Loucy (cell line): ENCODE results near the gene MIGA2.

ENCODE experiments used
- H2AFZ ChIP-seq: fragments of 200-600 bp; sonication (generic); 2 replicates; pipeline ENCODE4 v1.6.0; 2016; ENCODE audit warnings: antibody characterized with exemption, mild to moderate bottlenecking, low read length, moderate library complexity
- H3F3A ChIP-seq: fragments of 200-600 bp; 2 replicates; pipeline ENCODE4 v1.6.0; 2016; ENCODE audit warnings: antibody characterized with exemption, low read depth, mild to moderate bottlenecking
- H3K27me3 ChIP-seq: fragments of 200-600 bp; sonication (generic); 2 replicates; pipeline ENCODE4 v1.6.1; 2014; ENCODE audit warnings: low read length, mild to moderate bottlenecking; ENCODE audit not compliant: insufficient read depth, poor library complexity, severe bottlenecking
- H3K36me3 ChIP-seq: fragments of 200-600 bp; sonication (generic); 2 replicates; pipeline ENCODE4 v1.6.1; 2016; ENCODE audit warnings: low read length; ENCODE audit not compliant: insufficient read depth
- H3K4me1 ChIP-seq: fragments of 200-600 bp; sonication (generic); 2 replicates; pipeline ENCODE4 v1.5.1; 2014; ENCODE audit warnings: low read length, mild to moderate bottlenecking; ENCODE audit not compliant: insufficient read depth, poor library complexity, severe bottlenecking
- H3K4me2 ChIP-seq: fragments of 200-600 bp; sonication (generic); 2 replicates; pipeline ENCODE4 v1.6.0; 2014; ENCODE audit warnings: antibody characterized with exemption, low read length, low read depth, mild to moderate bottlenecking; ENCODE audit not compliant: poor library complexity, severe bottlenecking
- H3K4me3 ChIP-seq: fragments of 200-600 bp; sonication (generic); 2 replicates; pipeline ENCODE4 v1.5.1; 2014; ENCODE audit warnings: low read length, mild to moderate bottlenecking, mixed read lengths; ENCODE audit not compliant: poor library complexity, severe bottlenecking
- H3K79me2 ChIP-seq: fragments of 200-600 bp; sonication (generic); 2 replicates; pipeline ENCODE4 v1.6.1; 2014; ENCODE audit warnings: low read length; ENCODE audit not compliant: insufficient read depth
- H3K9ac ChIP-seq: fragments of 200-600 bp; sonication (generic); 2 replicates; pipeline ENCODE4 v1.6.0; 2014; ENCODE audit warnings: mild to moderate bottlenecking, low read depth, low read length, moderate library complexity; ENCODE audit not compliant: poor library complexity, severe bottlenecking
- H3K9me2 ChIP-seq: fragments of 200-600 bp; sonication (generic); replicated peaks from 2 replicates; pipeline ENCODE4 v1.6.1; 2016; ENCODE audit warnings: low read depth, low read length, mixed read lengths
- H3K9me3 ChIP-seq: fragments of 200-600 bp; sonication (generic); 2 replicates; pipeline ENCODE4 v1.6.1; 2014; ENCODE audit warnings: mild to moderate bottlenecking, antibody characterized with exemption, low read length, low read depth; ENCODE audit not compliant: insufficient read depth
- H4K20me1 ChIP-seq: fragments of 200-600 bp; sonication (generic); 2 replicates; pipeline ENCODE4 v1.6.0; 2014; ENCODE audit warnings: antibody characterized with exemption, low read length, mild to moderate bottlenecking; ENCODE audit not compliant: insufficient read depth, poor library complexity, severe bottlenecking
- CTCF ChIP-seq: fragments of 200-600 bp; sonication (generic); conservative IDR thresholded peaks from 2 replicates; pipeline ENCODE4 v1.5.1; 2014; ENCODE audit warnings: mild to moderate bottlenecking, antibody characterized with exemption, low read length
- EZH2phosphoT487 ChIP-seq: fragments of 200-600 bp; IDR thresholded peaks from 2 replicates; pipeline ENCODE4 v1.6.1; 2018; ENCODE audit warnings: antibody characterized with exemption, mild to moderate bottlenecking, moderate library complexity, borderline replicate concordance

Gene MIGA2

DNA sequence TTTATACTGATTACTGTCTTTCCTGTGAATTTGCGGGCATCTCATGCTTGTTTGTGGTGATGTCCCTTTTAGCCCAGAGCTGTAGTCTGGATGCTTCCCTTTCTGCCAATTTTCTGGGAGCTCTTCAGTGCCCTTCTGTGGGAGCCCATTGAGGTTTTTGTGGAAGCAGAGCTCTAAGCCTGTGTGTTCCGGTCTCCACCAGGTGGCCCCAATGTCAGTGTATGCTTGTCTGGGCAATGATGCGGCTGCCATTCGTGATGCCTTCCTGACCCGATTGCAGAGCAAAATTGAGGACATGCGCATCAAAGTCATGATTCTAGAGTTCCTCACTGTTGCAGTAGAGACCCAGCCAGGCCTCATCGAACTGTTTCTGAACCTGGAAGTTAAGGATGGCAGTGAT lies 43.4 kb upstream of the MIGA2 start:
- TF ChIP-seq CTCF (peak; percentile 24; the same call in 1 of the 2 replicates), EZH2phosphoT487 (no peak)
- Histone ChIP-seq H3K36me3 (peaks cover 54% of the 10 kb centered on the region; the same call in 1 of the 2 replicates), H2AFZ (no peak overlapping the region), H3K4me3 (no peak overlapping the region), H4K20me1 (no peaks in the 10 kb centered on the region), H3K79me2 (no peaks in the 10 kb centered on the region), H3K4me2 (no peak overlapping the region), H3K27me3 (no peaks in the 10 kb centered on the region), H3K4me1 (no peaks in the 10 kb centered on the region), H3K9ac (no peak overlapping the region), H3K9me3 (no peaks in the 10 kb centered on the region), H3K9me2 (no peaks in the 10 kb centered on the region), H3F3A (no peaks in the 10 kb centered on the region)

GRCh38 chr9:128995791-128996190 lies 40.6 kb upstream of the MIGA2 start:
- Histone ChIP-seq H3K9me2 (no peaks in the 10 kb centered on the region), H3K4me2 (no peak overlapping the region), H3K27me3 (no peaks in the 10 kb centered on the region), H3K9ac (no peak overlapping the region), H2AFZ (no peak overlapping the region), H3K79me2 (no peaks in the 10 kb centered on the region), H3K36me3 (peaks cover 58% of the 10 kb centered on the region; the same call in 1 of the 2 replicates), H3K4me3 (no peak overlapping the region), H3K9me3 (no peaks in the 10 kb centered on the region), H3F3A (no peaks in the 10 kb centered on the region), H3K4me1 (no peaks in the 10 kb centered on the region), H4K20me1 (no peaks in the 10 kb centered on the region)
- TF ChIP-seq EZH2phosphoT487 (no peak), CTCF (no peak)

- Histone ChIP-seq H3K27me3 (no peaks in the 10 kb centered on the region), H3K4me3 (no peak overlapping the region), H3K79me2 (no peaks in the 10 kb centered on the region), H2AFZ (no peak overlapping the region), H3K4me2 (no peak overlapping the region), H3K9me3 (no peaks in the 10 kb centered on the region), H3K9ac (no peak overlapping the region), H3K36me3 (peaks cover 73% of the 10 kb centered on the region; the same call in 1 of the 2 replicates), H3K4me1 (no peaks in the 10 kb centered on the region), H4K20me1 (no peaks in the 10 kb centered on the region), H3F3A (no peaks in the 10 kb centered on the region), H3K9me2 (no peaks in the 10 kb centered on the region)
- no peak for TF ChIP-seq EZH2phosphoT487
- no peak for TF ChIP-seq CTCF
Measured at GRCh38 chr9:128998462-128998861, 38.0 kb upstream of the MIGA2 start.
